Measurements from ENCODE around the gene RPTN.
"Not testable (repeated sequence)": the region's sequence is repeated elsewhere in the genome, so short reads cannot be mapped to it uniquely, and the experiment has no call there.

DNA sequence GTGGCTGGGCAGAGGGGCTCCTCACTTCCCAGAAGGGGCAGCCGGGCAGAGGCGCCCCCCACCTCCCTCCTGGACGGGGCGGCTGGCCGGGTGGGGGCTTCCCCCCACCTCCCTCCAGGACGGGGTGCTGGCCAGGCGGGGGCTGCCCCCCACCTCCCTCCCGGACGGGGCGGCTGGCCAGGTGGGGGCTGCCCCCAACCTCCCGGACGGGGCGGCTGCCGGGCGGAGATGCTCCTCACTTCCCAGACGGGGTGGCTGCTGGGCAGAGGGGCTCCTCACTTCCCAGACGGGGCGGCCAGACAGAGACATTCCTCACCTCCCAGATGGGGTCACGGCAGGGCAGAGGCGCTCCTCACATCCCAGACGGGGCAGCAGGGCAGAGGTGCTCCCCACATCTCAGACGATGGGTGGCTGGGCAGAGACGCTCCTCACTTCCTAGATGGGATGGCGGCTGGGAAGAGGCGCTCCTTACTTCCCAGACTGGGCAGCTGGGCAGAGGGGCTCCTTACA is 14.3 kb downstream of the RPTN start:
- TF ChIP-seq, protein P1, sequence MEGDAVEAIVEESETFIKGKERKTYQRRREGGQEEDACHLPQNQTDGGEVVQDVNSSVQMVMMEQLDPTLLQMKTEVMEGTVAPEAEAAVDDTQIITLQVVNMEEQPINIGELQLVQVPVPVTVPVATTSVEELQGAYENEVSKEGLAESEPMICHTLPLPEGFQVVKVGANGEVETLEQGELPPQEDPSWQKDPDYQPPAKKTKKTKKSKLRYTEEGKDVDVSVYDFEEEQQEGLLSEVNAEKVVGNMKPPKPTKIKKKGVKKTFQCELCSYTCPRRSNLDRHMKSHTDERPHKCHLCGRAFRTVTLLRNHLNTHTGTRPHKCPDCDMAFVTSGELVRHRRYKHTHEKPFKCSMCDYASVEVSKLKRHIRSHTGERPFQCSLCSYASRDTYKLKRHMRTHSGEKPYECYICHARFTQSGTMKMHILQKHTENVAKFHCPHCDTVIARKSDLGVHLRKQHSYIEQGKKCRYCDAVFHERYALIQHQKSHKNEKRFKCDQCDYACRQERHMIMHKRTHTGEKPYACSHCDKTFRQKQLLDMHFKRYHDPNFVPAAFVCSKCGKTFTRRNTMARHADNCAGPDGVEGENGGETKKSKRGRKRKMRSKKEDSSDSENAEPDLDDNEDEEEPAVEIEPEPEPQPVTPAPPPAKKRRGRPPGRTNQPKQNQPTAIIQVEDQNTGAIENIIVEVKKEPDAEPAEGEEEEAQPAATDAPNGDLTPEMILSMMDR (IDR thresholded peaks at IDR 0.05; ENCODE audit: insufficient read depth, low read depth, low read length) = not testable (repeated sequence)
- TF ChIP-seq EZH2 (IDR thresholded peaks at IDR 0.05; ENCODE audit: insufficient read depth, low read length) = not testable (repeated sequence)
